ENCODE data around the gene TUBE1.

- TF ChIP-seq SIN3A (IDR thresholded peaks at IDR 0.05; ENCODE audit: low read depth, low read length) (no peak), MAX (IDR thresholded peaks at IDR 0.05; ENCODE audit: low read depth, low read length) (no peak), EP300 (IDR thresholded peaks at IDR 0.05; ENCODE audit: borderline replicate concordance in 1 of 2, control insufficient read depth in 1 of 2, low read depth in 2 of 2, low read length in 2 of 2) (no peak), HDAC2 (IDR thresholded peaks at IDR 0.05) (no peak), CTCF (IDR thresholded peaks at IDR 0.05 in 2 of 3, conservative IDR thresholded peaks at IDR 0.05 in 1 of 3; ENCODE audit: control insufficient read depth in 2 of 3, extremely low read depth in 1 of 3, insufficient read depth in 1 of 3, low read depth in 3 of 3, low read length in 3 of 3) (no peak), SP1 (IDR thresholded peaks at IDR 0.05; ENCODE audit: low read depth, low read length) (no peak), CHD1 (IDR thresholded peaks at IDR 0.05; ENCODE audit: low read depth, low read length) (no peak), NR2C1 (IDR thresholded peaks at IDR 0.05) (no peak), JUND (IDR thresholded peaks at IDR 0.05; ENCODE audit: low read depth, low read length) (no peak), NBN (IDR thresholded peaks at IDR 0.05) (no peak)
Measured at GRCh38 chr6:112034616-112034995, 52.7 kb downstream of the TUBE1 start.

Measured in GM12878 (cell line).